DND-41 (cell line): Measurements from ENCODE around the gene TEKT3.

Experiments used
- CTCF ChIP-seq: IDR thresholded peaks from 2 replicates; pipeline ENCODE4 v1.5.1; 2012; ENCODE audit warnings: borderline replicate concordance, low read length, moderate library complexity, mild to moderate bottlenecking; ENCODE audit not compliant: poor library complexity, severe bottlenecking; ENCODE audit errors: extremely low read depth
- EZH2 ChIP-seq: IDR thresholded peaks from 3 replicates; pipeline ENCODE4 v1.6.1; 2012; ENCODE audit warnings: borderline replicate concordance, low read depth, mild to moderate bottlenecking, moderate library complexity, low read length, inconsistent platforms; ENCODE audit not compliant: severe bottlenecking

- TF ChIP-seq CTCF (no peak), EZH2 (no peak)
Measured at GRCh38 chr17:15346066-15346595, 4.7 kb upstream of the TEKT3 start.
